ENCODE measurements around the gene OVOL2. TPM values are rescaled to one million over a fixed set of nuclear protein-coding genes. Genes with fewer than 3 reads are reported as not detected.

Gene OVOL2
- total and polyA plus RNA-seq, 2 of the 4 experiments (the other 2 are of a cell fraction) = not detected

GRCh38 chr20:18056174-18057100 lies 1.3 kb downstream of the OVOL2 start:
- peak overlapping the region; percentile 63 for H2AFZ ChIP-seq (replicated peaks; ENCODE audit: low read length, poor library complexity)
- no peaks in the 10 kb centered on the region for H3K79me1 ChIP-seq (ENCODE audit: low read depth in 1 of 2, low read length in 2 of 2)
- H2AK5ac ChIP-seq (ENCODE audit: low read depth, low read length) = no peak overlapping the region
- in situ Hi-C loops (cut with MboI; ENCODE audit: low sequenced_read_pairs) (no loop called here), intact Hi-C loops (cut with micrococcal nuclease) (no loop called here), dilution Hi-C loops (cut with HindIII; ENCODE audit: low sequenced_read_pairs, unreplicated experiment) (no loop called here)
- DNase-seq (no peak), ATAC-seq (ENCODE audit: low read depth) (no peak)
- no TSS peak for BruUV-seq (replicated peaks)
- no peak overlapping the region; the same call in 1 of the 2 replicates for H3K4me3 ChIP-seq (ENCODE audit: insufficient read depth, low read depth, low read length)
- H4K91ac ChIP-seq (ENCODE audit: insufficient read depth, low read depth, low read length) = no peak overlapping the region
- H3K4me2 ChIP-seq (ENCODE audit: low read depth, low read length) = 0 out of 2 replicates have a peak overlapping the region, but pooled peaks have one; percentile 10
- H4K8ac ChIP-seq (ENCODE audit: low read depth in 2 of 2, low read length in 2 of 2) = no peak overlapping the region
- no peaks in the 10 kb centered on the region for H4K20me1 ChIP-seq (ENCODE audit: insufficient read depth, low read length)
- no peak overlapping the region for H3K9ac ChIP-seq (ENCODE audit: low read depth, low read length)
- no peaks in the 10 kb centered on the region for H3K36me3 ChIP-seq (ENCODE audit: control insufficient read depth, insufficient read depth, low read length)
- no peak overlapping the region for H3K56ac ChIP-seq (ENCODE audit: extremely low read depth, insufficient read depth, low read length)
- no peak overlapping the region for H2BK120ac ChIP-seq (ENCODE audit: low read depth, low read length)
- H3K4me1 ChIP-seq (ENCODE audit: control insufficient read depth, insufficient read depth, low read length) = peaks cover 2% of the 10 kb centered on the region; the same call in 1 of the 2 replicates
- H2AK9ac ChIP-seq (replicated peaks; ENCODE audit: low read depth, low read length, poor library complexity) = peak overlapping the region; percentile 55
- no peak for TF ChIP-seq FOS (IDR thresholded peaks at IDR 0.05; ENCODE audit: low read depth, low read length)
- no peak for TF ChIP-seq CHD1 (IDR thresholded peaks at IDR 0.05; ENCODE audit: low read depth, low read length)
- no peak for TF ChIP-seq POLR2A (IDR thresholded peaks at IDR 0.05; ENCODE audit: low read depth, low read length)
- no peak for TF ChIP-seq BHLHE40 (IDR thresholded peaks at IDR 0.05; ENCODE audit: low read depth, low read length)
- no peak for TF ChIP-seq MAFK (IDR thresholded peaks at IDR 0.05; ENCODE audit: low read depth, low read length)
- no peak for TF ChIP-seq USF2 (IDR thresholded peaks at IDR 0.05; ENCODE audit: low read depth, low read length)
- no peak for TF ChIP-seq MXI1 (IDR thresholded peaks at IDR 0.05; ENCODE audit: borderline replicate concordance, low read depth, low read length)
- TF ChIP-seq SMC3 (IDR thresholded peaks at IDR 0.05; ENCODE audit: low read depth, low read length) = no peak
- no peak for TF ChIP-seq NFE2L2 (IDR thresholded peaks at IDR 0.05; ENCODE audit: low read depth, low read length)
- no peak for TF ChIP-seq MAZ (IDR thresholded peaks at IDR 0.05; ENCODE audit: borderline replicate concordance, low read depth, low read length)
- TF ChIP-seq, protein P1, sequence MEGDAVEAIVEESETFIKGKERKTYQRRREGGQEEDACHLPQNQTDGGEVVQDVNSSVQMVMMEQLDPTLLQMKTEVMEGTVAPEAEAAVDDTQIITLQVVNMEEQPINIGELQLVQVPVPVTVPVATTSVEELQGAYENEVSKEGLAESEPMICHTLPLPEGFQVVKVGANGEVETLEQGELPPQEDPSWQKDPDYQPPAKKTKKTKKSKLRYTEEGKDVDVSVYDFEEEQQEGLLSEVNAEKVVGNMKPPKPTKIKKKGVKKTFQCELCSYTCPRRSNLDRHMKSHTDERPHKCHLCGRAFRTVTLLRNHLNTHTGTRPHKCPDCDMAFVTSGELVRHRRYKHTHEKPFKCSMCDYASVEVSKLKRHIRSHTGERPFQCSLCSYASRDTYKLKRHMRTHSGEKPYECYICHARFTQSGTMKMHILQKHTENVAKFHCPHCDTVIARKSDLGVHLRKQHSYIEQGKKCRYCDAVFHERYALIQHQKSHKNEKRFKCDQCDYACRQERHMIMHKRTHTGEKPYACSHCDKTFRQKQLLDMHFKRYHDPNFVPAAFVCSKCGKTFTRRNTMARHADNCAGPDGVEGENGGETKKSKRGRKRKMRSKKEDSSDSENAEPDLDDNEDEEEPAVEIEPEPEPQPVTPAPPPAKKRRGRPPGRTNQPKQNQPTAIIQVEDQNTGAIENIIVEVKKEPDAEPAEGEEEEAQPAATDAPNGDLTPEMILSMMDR (conservative IDR thresholded peaks at IDR 0.05; ENCODE audit: low read depth, low read length) = no peak
- no peak for TF ChIP-seq CEBPB (IDR thresholded peaks at IDR 0.05; ENCODE audit: low read depth, low read length)
- TF ChIP-seq RCOR1 (IDR thresholded peaks at IDR 0.05; ENCODE audit: insufficient replicate concordance, low read length) = no peak
- H3K9me1 ChIP-seq (ENCODE audit: insufficient read depth, low read length) = no peaks in the 10 kb centered on the region
- H3K9me3 ChIP-seq (ENCODE audit: control insufficient read depth, insufficient read depth, low read length) = no peaks in the 10 kb centered on the region
- no peak overlapping the region for H4K5ac ChIP-seq (ENCODE audit: low read depth, low read length)
- no peak overlapping the region for H3K27ac ChIP-seq (ENCODE audit: insufficient read depth, low read length)
- CTCF ChIA-PET = no interaction called here
- no peak overlapping the region for H3K14ac ChIP-seq (replicated peaks; ENCODE audit: low read depth, low read length)
- no peak overlapping the region for H2BK20ac ChIP-seq (ENCODE audit: low read depth, low read length)
- H3K23ac ChIP-seq (ENCODE audit: low read depth, low read length) = no peak overlapping the region
- no peak overlapping the region for H3K18ac ChIP-seq (ENCODE audit: low read depth, low read length)
- peaks cover 68% of the 10 kb centered on the region for H3K27me3 ChIP-seq (ENCODE audit: control insufficient read depth, insufficient read depth, low read length)
- H2BK15ac ChIP-seq (ENCODE audit: low read depth, low read length) = no peak overlapping the region
- WGBS, 2 experiments (ENCODE audit: extremely low coverage in 2 of 2, insufficient read length in 1 of 2) = 4% methylated on average over 27 of the region's 103 CpGs; no CpG with 5 or more reads in 1 of the 2 experiments
- H2BK5ac ChIP-seq (ENCODE audit: low read depth, low read length, poor library complexity, severe bottlenecking) = no peak overlapping the region
- POLR2A ChIA-PET (ENCODE audit: unreplicated experiment) = no interaction called here
- H3K4ac ChIP-seq (ENCODE audit: low read depth, low read length) = no peak overlapping the region

Data from IMR-90 (cell line).